NCI-H82 treated with DMSO at 0.1 percent for 48 hours (cell line): ENCODE results near the gene ZFYVE19.

Experiments used
- DNase-seq: peaks from one replicate; lab custom pipeline; 2025; ENCODE audit not compliant: unreplicated experiment; lab: John Stamatoyannopoulos, UW

The ZFYVE19 gene

GRCh38 chr15:40775740-40776536, 31.0 kb upstream of the ZFYVE19 start:
- no peak for DNase-seq

- no peak for DNase-seq
Measured at GRCh38 chr15:40776537-40777141, 30.2 kb upstream of the ZFYVE19 start.

GRCh38 chr15:40782609-40783227, 24.2 kb upstream of the ZFYVE19 start:
- DNase-seq: no peak

GRCh38 chr15:40785164-40785563, 21.7 kb upstream of the ZFYVE19 start:
- DNase-seq: no peak

GRCh38 chr15:40785814-40786213, 21.1 kb upstream of the ZFYVE19 start:
- DNase-seq: no peak

- DNase-seq: no peak
Measured at GRCh38 chr15:40787344-40787841, 19.5 kb upstream of the ZFYVE19 start.

GRCh38 chr15:40787991-40788390, 18.9 kb upstream of the ZFYVE19 start:
- DNase-seq: no peak

GRCh38 chr15:40789119-40789518, 17.8 kb upstream of the ZFYVE19 start:
- DNase-seq: no peak

- DNase-seq: no peak
Measured at GRCh38 chr15:40789999-40790398, 16.9 kb upstream of the ZFYVE19 start.

- DNase-seq: no peak
Measured at GRCh38 chr15:40790718-40791117, 16.2 kb upstream of the ZFYVE19 start.

GRCh38 chr15:40792394-40792793, 14.5 kb upstream of the ZFYVE19 start:
- DNase-seq: no peak

GRCh38 chr15:40793216-40793989, 13.5 kb upstream of the ZFYVE19 start:
- DNase-seq: no peak

GRCh38 chr15:40796041-40796440, 10.8 kb upstream of the ZFYVE19 start:
- DNase-seq: no peak

- no peak for DNase-seq
Measured at GRCh38 chr15:40796512-40796911, 10.4 kb upstream of the ZFYVE19 start.

- DNase-seq: no peak
Measured at GRCh38 chr15:40799523-40799922, 7.4 kb upstream of the ZFYVE19 start.

- DNase-seq: no peak
Measured at GRCh38 chr15:40803076-40803475, 3.8 kb upstream of the ZFYVE19 start.

- no peak for DNase-seq
Measured at GRCh38 chr15:40803688-40804087, 3.2 kb upstream of the ZFYVE19 start.

GRCh38 chr15:40806672-40807027, 239 bp upstream of the ZFYVE19 start:
- no peak for DNase-seq

GRCh38 chr15:40807888-40808461, 1.1 kb downstream of the ZFYVE19 start:
- no peak for DNase-seq

GRCh38 chr15:40808861-40809450, 2.1 kb downstream of the ZFYVE19 start:
- no peak for DNase-seq
